H1 (cell line): Measurements from ENCODE around the gene TRIM39. TPM values are rescaled to one million over a fixed set of nuclear protein-coding genes. Genes with fewer than 3 reads are reported as not detected.

Source experiments
- CTCF ChIA-PET: fragments of 300-600 bp; sonication (Branson Sonifier 250); formaldehyde crosslinking; loops from one replicate; lab custom pipeline; 2021; ENCODE audit not compliant: partially characterized antibody; lab: Charles Lee
- POLR2A ChIA-PET: fragments of 300-600 bp; sonication (Branson Sonifier 250); formaldehyde crosslinking; loops from one replicate; lab custom pipeline; 2021; ENCODE audit warnings: inconsistent platforms; ENCODE audit not compliant: partially characterized antibody; lab: Charles Lee
- DNase-seq, 2 experiments: peaks; one replicate each; pipeline versions ENCODE4 v3.0.0 to v3.0.0-alpha.2; 2010 to 2022; ENCODE audit warnings: low spot score in 2 of 2, low read depth in 1 of 2, mixed read lengths in 1 of 2
- FAIRE-seq: peaks from 2 replicates; lab custom pipeline; 2011; peaks lifted over from hg19 to GRCh38; lab: Jason Lieb, UNC
- H2AFZ ChIP-seq: 2 replicates; pipeline ENCODE4 v1.8.1; 2012; ENCODE audit warnings: low read length, inconsistent platforms
- H2AK5ac ChIP-seq: 2 replicates; pipeline ENCODE4 v1.6.1; 2013; ENCODE audit warnings: low read depth, low read length
- H2BK120ac ChIP-seq: replicated peaks from 2 replicates; pipeline ENCODE3; 2013; ENCODE audit warnings: low read depth, low read length, inconsistent platforms
- H2BK12ac ChIP-seq: 2 replicates; pipeline ENCODE4 v1.6.1; 2013; ENCODE audit warnings: low read depth, low read length
- H2BK15ac ChIP-seq: 2 replicates; pipeline ENCODE4 v1.6.1; 2013; ENCODE audit warnings: low read length
- H2BK20ac ChIP-seq: 2 replicates; pipeline ENCODE4 v1.6.1; 2013; ENCODE audit warnings: low read length
- H2BK5ac ChIP-seq: 2 replicates; pipeline ENCODE4 v1.6.1; 2013; ENCODE audit warnings: low read depth, low read length
- H3K14ac ChIP-seq: 2 replicates; pipeline ENCODE4 v1.6.1; 2013; ENCODE audit warnings: inconsistent platforms; ENCODE audit not compliant: insufficient read length
- H3K18ac ChIP-seq: 2 replicates; pipeline ENCODE4 v1.6.1; 2013; ENCODE audit warnings: low read length; ENCODE audit errors: extremely low read depth
- H3K23ac ChIP-seq: 2 replicates; pipeline ENCODE4 v1.6.1; 2013; ENCODE audit warnings: inconsistent platforms; ENCODE audit not compliant: insufficient read length
- H3K23me2 ChIP-seq: 2 replicates; pipeline ENCODE4 v1.6.1; 2013; ENCODE audit warnings: low read depth, low read length
- H3K27ac ChIP-seq: 2 replicates; pipeline ENCODE4 v1.6.1; 2011; ENCODE audit warnings: low read depth, low read length, inconsistent platforms
- H3K27me3 ChIP-seq, 4 experiments: replicated peaks in 1 of 4; 1 replicate in 1 of 4; 2 replicates in 3 of 4; pipeline versions ENCODE4 v1.6.1 to v1.8.1; 2011 to 2013; ENCODE audit warnings: low read length in 3 of 4, mild to moderate bottlenecking in 3 of 4, inconsistent platforms in 2 of 4, mixed read lengths in 2 of 4, moderate library complexity in 1 of 4; ENCODE audit not compliant: control insufficient read depth in 3 of 4, insufficient read depth in 3 of 4; ENCODE audit errors: extremely low read depth in 1 of 4
- H3K36me3 ChIP-seq, 4 experiments: 2 replicates each; pipeline versions ENCODE4 v1.6.1 to v1.8.1; 2011 to 2013; ENCODE audit warnings: mild to moderate bottlenecking in 4 of 4, low read length in 3 of 4, moderate library complexity in 2 of 4, control low read depth in 1 of 4, inconsistent platforms in 1 of 4; ENCODE audit not compliant: insufficient read depth in 4 of 4, control insufficient read depth in 2 of 4
- H3K4ac ChIP-seq: replicated peaks from 2 replicates; pipeline ENCODE3; 2013; ENCODE audit warnings: low read length, low read depth, mixed read lengths, inconsistent platforms; ENCODE audit not compliant: insufficient read length
- H3K4me1 ChIP-seq, 4 experiments: replicated peaks in 1 of 4; 1 replicate in 1 of 4; 2 replicates in 3 of 4; pipeline versions ENCODE4 v1.6.1 to v1.8.1; 2011 to 2013; ENCODE audit warnings: low read length in 3 of 4, inconsistent platforms in 2 of 4, mixed read lengths in 1 of 4; ENCODE audit not compliant: insufficient read depth in 4 of 4, control insufficient read depth in 3 of 4
- H3K4me2 ChIP-seq, 2 experiments: 2 replicates each; pipeline versions ENCODE4 v1.6.1 to v1.8.1; 2011 to 2013; ENCODE audit warnings: low read depth in 2 of 2, low read length in 2 of 2, control low read depth in 1 of 2, inconsistent platforms in 1 of 2, mild to moderate bottlenecking in 1 of 2; ENCODE audit not compliant: insufficient read depth in 1 of 2
- H3K4me3 ChIP-seq, 4 experiments: fragments of 200-600, 300-600 bp in 1 of 4; sonication (generic), shearing (Covaris generic), sonication (Bioruptor Twin) in 1 of 4; 2 replicates each; pipeline versions ENCODE4 v1.5.1 to v1.8.1; 2011 to 2016; ENCODE audit warnings: low read length in 4 of 4, low read depth in 3 of 4, control low read depth in 2 of 4, inconsistent platforms in 2 of 4, mild to moderate bottlenecking in 2 of 4, mixed read lengths in 1 of 4, moderate library complexity in 1 of 4; ENCODE audit not compliant: insufficient read depth in 2 of 4; ENCODE audit errors: extremely low read depth in 1 of 4
- H3K56ac ChIP-seq: replicated peaks from 2 replicates; pipeline ENCODE3; 2013; ENCODE audit warnings: low read depth, mild to moderate bottlenecking, mixed read lengths, low read length, inconsistent platforms; ENCODE audit not compliant: insufficient read length
- H3K79me1 ChIP-seq: 2 replicates; pipeline ENCODE4 v1.6.1; 2013; ENCODE audit warnings: low read depth, low read length, control low read depth
- H3K79me2 ChIP-seq, 2 experiments: 2 replicates each; pipeline versions ENCODE4 v1.6.1 to v1.8.1; 2012 to 2013; ENCODE audit warnings: low read length in 2 of 2, mild to moderate bottlenecking in 2 of 2, inconsistent platforms in 1 of 2; ENCODE audit not compliant: insufficient read depth in 2 of 2, control insufficient read depth in 1 of 2
- H3K9ac ChIP-seq, 4 experiments: replicated peaks in 1 of 4; 1 replicate in 1 of 4; 2 replicates in 3 of 4; pipeline versions ENCODE4 v1.6.1 to v1.8.1; 2011 to 2013; ENCODE audit warnings: low read depth in 3 of 4, low read length in 3 of 4, control low read depth in 2 of 4, mild to moderate bottlenecking in 2 of 4, moderate library complexity in 2 of 4, inconsistent platforms in 1 of 4; ENCODE audit errors: extremely low read depth in 1 of 4
- H3K9me3 ChIP-seq, 2 experiments: 2 replicates each; pipeline versions ENCODE4 v1.6.1 to v1.8.1; 2012 to 2013; ENCODE audit warnings: mild to moderate bottlenecking in 2 of 2, moderate library complexity in 2 of 2, control low read depth in 1 of 2, inconsistent platforms in 1 of 2, low read depth in 1 of 2, low read length in 1 of 2, mixed read lengths in 1 of 2; ENCODE audit not compliant: insufficient read depth in 2 of 2
- H4K20me1 ChIP-seq, 2 experiments: replicated peaks in 1 of 2; 2 replicates each; pipeline versions ENCODE3 to v1.8.1; 2011 to 2013; ENCODE audit warnings: inconsistent platforms in 2 of 2, low read length in 2 of 2, mild to moderate bottlenecking in 1 of 2; ENCODE audit not compliant: insufficient read depth in 2 of 2, control insufficient read depth in 1 of 2
- H4K5ac ChIP-seq: 2 replicates; pipeline ENCODE4 v1.6.1; 2013; ENCODE audit warnings: low read length, low read depth, mixed read lengths, inconsistent platforms; ENCODE audit not compliant: insufficient read length
- H4K8ac ChIP-seq: 2 replicates; pipeline ENCODE4 v1.8.0; 2013; ENCODE audit warnings: mild to moderate bottlenecking, moderate library complexity, low read length, inconsistent platforms; ENCODE audit not compliant: insufficient read depth; ENCODE audit errors: extremely low read depth
- H4K91ac ChIP-seq: replicated peaks from 2 replicates; pipeline ENCODE3; 2013; ENCODE audit warnings: low read length, mixed read lengths, inconsistent platforms; ENCODE audit not compliant: insufficient read length
- BACH1 ChIP-seq: IDR thresholded peaks from 2 replicates; pipeline ENCODE4 v1.6.1; 2012; ENCODE audit warnings: low read length, improper control_type of control experiment
- CHD2 ChIP-seq: IDR thresholded peaks from 2 replicates; pipeline ENCODE4 v1.6.1; 2012; ENCODE audit warnings: low read length, improper control_type of control experiment
- CREB1 ChIP-seq: IDR thresholded peaks from 2 replicates; pipeline ENCODE4 v1.6.1; 2012; ENCODE audit warnings: inconsistent platforms
- GTF2F1 ChIP-seq: IDR thresholded peaks from 2 replicates; pipeline ENCODE4 v1.6.1; 2012; ENCODE audit warnings: low read depth, low read length, improper control_type of control experiment, borderline replicate concordance
- KDM5A ChIP-seq: fragments of 200-600 bp; IDR thresholded peaks from 2 replicates; pipeline ENCODE4 v1.7.1; 2012; ENCODE audit warnings: mild to moderate bottlenecking, low read length, inconsistent platforms, mixed read lengths
- NANOG ChIP-seq: IDR thresholded peaks from 2 replicates; pipeline ENCODE4 v1.6.1; 2011; ENCODE audit warnings: low read length, low read depth, mild to moderate bottlenecking, inconsistent platforms; ENCODE audit not compliant: insufficient read depth, poor library complexity, severe bottlenecking
- NRF1 ChIP-seq: IDR thresholded peaks from 2 replicates; pipeline ENCODE4 v1.6.1; 2011; ENCODE audit warnings: mild to moderate bottlenecking, low read depth, low read length, improper control_type of control experiment
- RXRA ChIP-seq: IDR thresholded peaks from 2 replicates; pipeline ENCODE4 v1.6.1; 2011; ENCODE audit warnings: low read depth, mild to moderate bottlenecking, low read length, moderate library complexity; ENCODE audit not compliant: insufficient read depth
- SAP30 ChIP-seq: fragments of 300-600 bp; sonication (generic); IDR thresholded peaks from 2 replicates; pipeline ENCODE4 v1.7.1; 2012; ENCODE audit warnings: low read length, moderate library complexity, mild to moderate bottlenecking, inconsistent platforms; ENCODE audit not compliant: insufficient read depth, insufficient replicate concordance
- SRF ChIP-seq: IDR thresholded peaks from 2 replicates; pipeline ENCODE4 v1.6.1; 2011; ENCODE audit warnings: mild to moderate bottlenecking, low read depth, low read length, moderate library complexity
- WGBS, 2 experiments: shearing (Covaris generic) in 1 of 2; methylation state at CpG; one replicate each; pipeline versions ENCODE4 v1.1.6 to v1.1.7; 2013 to 2015; ENCODE audit warnings: low lambda C conversion rate in 2 of 2, mixed read lengths in 2 of 2, inconsistent platforms in 1 of 2, low coverage in 1 of 2, missing lambda C conversion rate in 1 of 2; ENCODE audit not compliant: insufficient replicate concordance in 2 of 2, insufficient coverage in 1 of 2, insufficient read length in 1 of 2; ENCODE audit errors: extremely low coverage in 1 of 2, missing lambda C conversion rate in 1 of 2; 5-methylcytosine and 5-hydroxymethylcytosine counted together
- polyA plus RNA-seq, 7 experiments: library from polyadenylated mRNA; depleted of rRNA in 3 of 7; stranded (reverse) in 5 of 7; unstranded in 2 of 7; fragments of >200 nt in 5 of 7; fragments of 200-250 nt in 2 of 7; gene quantifications; 1 replicate in 5 of 7; 2 replicates in 1 of 7; 4 replicates in 1 of 7; pipeline versions ENCODE4 v1.2.1 to v1.2.3, GENCODE V29; 2011 to 2013; ENCODE audit warnings: missing spikeins in 2 of 7, mixed read lengths in 2 of 7
- total RNA-seq: library from RNA; stranded (reverse); fragmentation: NEBNext Ultra II Directional; extraction: Animal tissue kit (Norgen Biotek cat#: 25700); gene quantifications from 2 replicates; pipeline ENCODE4 v1.2.1, GENCODE V29; 2021
- TF ChIP-seq, protein P1 (sequence below): IDR thresholded peaks from 2 replicates; pipeline ENCODE4 v1.6.1; 2012; ENCODE audit warnings: inconsistent platforms
- TF ChIP-seq, protein P2 (sequence below): IDR thresholded peaks from 2 replicates; pipeline ENCODE4 v1.6.1; 2012; ENCODE audit warnings: low read length, inconsistent platforms

TRIM39 gene
- total and polyA plus RNA-seq, 2 of the 8 experiments (the other 6 are each of a cell fraction or from before 2014, with no cell fraction given) = 7.3 to 26.1 TPM

DNA sequence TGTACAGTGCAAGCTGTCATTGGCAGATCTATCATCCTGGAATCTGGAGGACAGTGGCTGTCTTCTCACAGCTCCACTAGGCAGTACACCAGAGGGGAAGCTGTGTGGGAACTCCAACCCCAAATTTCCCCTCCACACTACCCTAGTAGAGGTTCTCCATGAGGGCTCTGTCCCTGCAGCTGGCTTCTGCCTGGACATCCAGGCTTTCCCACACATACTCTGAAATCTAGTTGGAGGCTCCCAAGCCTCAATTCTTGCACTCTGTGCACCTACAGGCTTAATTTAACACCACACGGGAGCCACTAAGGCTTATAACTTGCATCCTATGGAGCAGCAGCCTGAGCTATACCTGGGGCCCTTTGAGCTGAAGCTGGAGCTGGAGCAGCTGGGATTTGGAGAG lies 43.0 kb upstream of the TRIM39 start:
- no peaks in the 10 kb centered on the region for H3K79me2 ChIP-seq
- H3K27ac ChIP-seq = no peak overlapping the region
- no peak overlapping the region for H2AK5ac ChIP-seq
- no peaks in the 10 kb centered on the region for H4K20me1 ChIP-seq
- DNase-seq (no peak), FAIRE-seq (no peak)
- POLR2A ChIA-PET = interaction anchor here (0.7 to 0.8 kb wide), 2 partner anchors 38 to 41 kb away, joined by 3 read pairs; no protein-coding TSS in a partner anchor
- no peak overlapping the region for H3K23ac ChIP-seq
- no peak overlapping the region for H2AFZ ChIP-seq
- H3K14ac ChIP-seq = no peak overlapping the region
- no peak overlapping the region for H3K4ac ChIP-seq
- H3K9me3 ChIP-seq = peaks cover 87 to 88% of the 10 kb centered on the region in 2 experiments
- peaks cover 0 to 8% (median under 1%) of the 10 kb centered on the region in 4 experiments; a peak in 4 of 8 replicates for H3K36me3 ChIP-seq
- H4K91ac ChIP-seq = no peak overlapping the region
- no peaks in the 10 kb centered on the region for H3K23me2 ChIP-seq
- peak overlapping the region in 3 of 4 experiments; percentile 1 to 22 (median 8); a peak in 1 of 8 replicates for H3K4me3 ChIP-seq
- H3K79me1 ChIP-seq = no peaks in the 10 kb centered on the region
- WGBS, 2 experiments = 76% methylated on average over 1 of the region's 1 CpG; no CpG with 5 or more reads in 1 of the 2 experiments
- no peaks in the 10 kb centered on the region for H3K4me1 ChIP-seq
- H2BK12ac ChIP-seq = no peak overlapping the region
- TF ChIP-seq BACH1 (no peak), SAP30 (no peak), KDM5A (no peak), NRF1 (no peak), NANOG (no peak), RXRA (no peak), SRF (no peak), CHD2 (no peak), CREB1 (no peak), GTF2F1 (0 out of 2 replicates have a peak, but pooled peaks have one; percentile 61)
- TF ChIP-seq, protein P1, sequence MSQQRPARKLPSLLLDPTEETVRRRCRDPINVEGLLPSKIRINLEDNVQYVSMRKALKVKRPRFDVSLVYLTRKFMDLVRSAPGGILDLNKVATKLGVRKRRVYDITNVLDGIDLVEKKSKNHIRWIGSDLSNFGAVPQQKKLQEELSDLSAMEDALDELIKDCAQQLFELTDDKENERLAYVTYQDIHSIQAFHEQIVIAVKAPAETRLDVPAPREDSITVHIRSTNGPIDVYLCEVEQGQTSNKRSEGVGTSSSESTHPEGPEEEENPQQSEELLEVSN = 0 out of 2 replicates have a peak, but pooled peaks have one; percentile 18
- TF ChIP-seq, protein P2, sequence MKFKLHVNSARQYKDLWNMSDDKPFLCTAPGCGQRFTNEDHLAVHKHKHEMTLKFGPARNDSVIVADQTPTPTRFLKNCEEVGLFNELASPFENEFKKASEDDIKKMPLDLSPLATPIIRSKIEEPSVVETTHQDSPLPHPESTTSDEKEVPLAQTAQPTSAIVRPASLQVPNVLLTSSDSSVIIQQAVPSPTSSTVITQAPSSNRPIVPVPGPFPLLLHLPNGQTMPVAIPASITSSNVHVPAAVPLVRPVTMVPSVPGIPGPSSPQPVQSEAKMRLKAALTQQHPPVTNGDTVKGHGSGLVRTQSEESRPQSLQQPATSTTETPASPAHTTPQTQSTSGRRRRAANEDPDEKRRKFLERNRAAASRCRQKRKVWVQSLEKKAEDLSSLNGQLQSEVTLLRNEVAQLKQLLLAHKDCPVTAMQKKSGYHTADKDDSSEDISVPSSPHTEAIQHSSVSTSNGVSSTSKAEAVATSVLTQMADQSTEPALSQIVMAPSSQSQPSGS = no peak
- no peaks in the 10 kb centered on the region for H3K27me3 ChIP-seq
- no peak overlapping the region for H3K56ac ChIP-seq
- H4K8ac ChIP-seq = no peak overlapping the region
- H2BK15ac ChIP-seq = no peak overlapping the region
- H3K4me2 ChIP-seq = no peak overlapping the region
- no peak overlapping the region for H2BK20ac ChIP-seq
- no peak overlapping the region for H3K9ac ChIP-seq
- CTCF ChIA-PET = no interaction called here
- no peak overlapping the region for H2BK120ac ChIP-seq
- no peak overlapping the region for H2BK5ac ChIP-seq
- H4K5ac ChIP-seq = no peak overlapping the region
- no peak overlapping the region for H3K18ac ChIP-seq
